Osteocyte (in vitro differentiated cells): Measurements from ENCODE around the gene NCAM1. TPM values are rescaled to one million over a fixed set of nuclear protein-coding genes. Genes with fewer than 3 reads are reported as not detected.

Source experiments
- DNase-seq: peaks from one replicate; pipeline ENCODE4 v3.0.0; 2021; ENCODE audit warnings: mixed read lengths; ENCODE audit not compliant: unreplicated experiment; ENCODE audit errors: extremely low spot score
- H3K27ac Mint-ChIP-seq: one replicate; pipeline ENCODE4 v1.8.0; 2021; ENCODE audit warnings: mild to moderate bottlenecking, mixed read lengths; ENCODE audit not compliant: unreplicated experiment
- H3K27me3 Mint-ChIP-seq: one replicate; pipeline ENCODE4 v1.8.0; 2021; ENCODE audit warnings: mixed read lengths; ENCODE audit not compliant: unreplicated experiment
- H3K36me3 Mint-ChIP-seq: one replicate; pipeline ENCODE4 v1.8.0; 2021; ENCODE audit warnings: mixed read lengths; ENCODE audit not compliant: unreplicated experiment
- H3K4me1 Mint-ChIP-seq: one replicate; pipeline ENCODE4 v1.8.0; 2021; ENCODE audit warnings: mixed read lengths; ENCODE audit not compliant: unreplicated experiment
- H3K4me3 Mint-ChIP-seq: one replicate; pipeline ENCODE4 v1.8.0; 2021; ENCODE audit warnings: mild to moderate bottlenecking, moderate library complexity, mixed read lengths; ENCODE audit not compliant: unreplicated experiment
- H3K9me3 Mint-ChIP-seq: one replicate; pipeline ENCODE4 v1.8.0; 2021; ENCODE audit warnings: mixed read lengths; ENCODE audit not compliant: unreplicated experiment
- CTCF ChIP-seq: fragments of 200-600 bp; sonication (generic); IDR thresholded peaks from 2 replicates; pipeline ENCODE4 v1.5.0; 2021; ENCODE audit warnings: antibody characterized with exemption, mild to moderate bottlenecking, moderate library complexity
- total RNA-seq: library from RNA; stranded (reverse); gene quantifications from 2 replicates; pipeline ENCODE4 v1.2.1, GENCODE V29; 2021

NCAM1 gene
- total RNA-seq, 1 donor from 2014 or later, result 2.2 TPM

GRCh38 chr11:113103932-113104690 is 142.9 kb downstream of the NCAM1 start:
- peaks cover 10% of the 10 kb centered on the region for H3K4me1 Mint-ChIP-seq
- no peak for DNase-seq
- no peaks in the 10 kb centered on the region for H3K36me3 Mint-ChIP-seq
- no peak for TF ChIP-seq CTCF
- no peak overlapping the region for H3K4me3 Mint-ChIP-seq
- H3K27ac Mint-ChIP-seq, result no peak overlapping the region
- no peaks in the 10 kb centered on the region for H3K9me3 Mint-ChIP-seq
- peaks cover 5% of the 10 kb centered on the region for H3K27me3 Mint-ChIP-seq

- peaks cover 10% of the 10 kb centered on the region for H3K4me1 Mint-ChIP-seq
- no peaks in the 10 kb centered on the region for H3K36me3 Mint-ChIP-seq
- H3K9me3 Mint-ChIP-seq, result no peaks in the 10 kb centered on the region
- DNase-seq, result no peak
- no peak for TF ChIP-seq CTCF
- no peak overlapping the region for H3K27ac Mint-ChIP-seq
- peaks cover 5% of the 10 kb centered on the region for H3K27me3 Mint-ChIP-seq
- H3K4me3 Mint-ChIP-seq, result no peak overlapping the region
These were observed 143.6 kb downstream of the NCAM1 start for GRCh38 chr11:113104691-113105251.

GRCh38 chr11:113105592-113105991 is 144.4 kb downstream of the NCAM1 start:
- peaks cover 10% of the 10 kb centered on the region for H3K4me1 Mint-ChIP-seq
- H3K36me3 Mint-ChIP-seq, result no peaks in the 10 kb centered on the region

GRCh38 chr11:113106507-113106906 is 145.3 kb downstream of the NCAM1 start:
- H3K27ac Mint-ChIP-seq, result no peak overlapping the region
- no peak for DNase-seq
- peaks cover 5% of the 10 kb centered on the region for H3K27me3 Mint-ChIP-seq
- peaks cover 10% of the 10 kb centered on the region for H3K4me1 Mint-ChIP-seq
- no peaks in the 10 kb centered on the region for H3K36me3 Mint-ChIP-seq
- H3K4me3 Mint-ChIP-seq, result no peak overlapping the region
- H3K9me3 Mint-ChIP-seq, result no peaks in the 10 kb centered on the region
- TF ChIP-seq CTCF, result no peak

More at GRCh38 chr11:113105592-113105991, 144.4 kb downstream of the NCAM1 start:
- H3K27ac Mint-ChIP-seq, result no peak overlapping the region
- no peak overlapping the region for H3K4me3 Mint-ChIP-seq
- no peak for DNase-seq
- no peaks in the 10 kb centered on the region for H3K9me3 Mint-ChIP-seq
- H3K27me3 Mint-ChIP-seq, result peaks cover 5% of the 10 kb centered on the region
- no peak for TF ChIP-seq CTCF

- Mint-ChIP-seq H3K27me3 (no peaks in the 10 kb centered on the region), H3K9me3 (no peaks in the 10 kb centered on the region), H3K36me3 (no peaks in the 10 kb centered on the region), H3K4me1 (peaks cover 12% of the 10 kb centered on the region), H3K27ac (no peak overlapping the region), H3K4me3 (no peak overlapping the region)
- no peak for DNase-seq
- TF ChIP-seq CTCF, result no peak
These were observed 148.8 kb downstream of the NCAM1 start for GRCh38 chr11:113110046-113110445.
